Panc1 (cell line): ENCODE data around the gene MGME1. TPM values are rescaled to one million over a fixed set of nuclear protein-coding genes. Genes with fewer than 3 reads are reported as not detected.

Experiments used
- ATAC-seq: fragments of 200-7000 bp; cut with Tn5 transposase; 2 replicates; pipeline ENCODE4 v1.9.1; 2020; ENCODE audit warnings: mild to moderate bottlenecking, moderate library complexity
- BruUV-seq: library from RNA; stranded (reverse); fragments of 400-500 nt; replicated peaks from 2 replicates; lab custom pipeline; 2021; lab: Mats Ljungman, UMichigan
- CTCF ChIA-PET: fragments of 300-600 bp; sonication (Branson Sonifier 250); formaldehyde crosslinking; loops from one replicate; lab custom pipeline; 2022; ENCODE audit warnings: antibody characterized with exemption; lab: Charles Lee
- POLR2A ChIA-PET: fragments of 300-600 bp; sonication (Branson Sonifier 250); formaldehyde crosslinking; loops from one replicate; lab custom pipeline; 2022; ENCODE audit warnings: antibody characterized with exemption; lab: Charles Lee
- DNase-seq: peaks from one replicate; pipeline ENCODE4 v3.0.0-alpha.2; 2010; ENCODE audit warnings: low read depth, low spot score
- H3K27ac ChIP-seq: 2 replicates; pipeline ENCODE4 v1.5.1; 2011; ENCODE audit warnings: mild to moderate bottlenecking, low read length, inconsistent platforms
- H3K27me3 ChIP-seq: fragments of 200-500 bp; sonication (Bioruptor generic); 2 replicates; pipeline ENCODE4 v1.6.0; 2014; ENCODE audit warnings: low read length, inconsistent platforms; ENCODE audit not compliant: control insufficient read depth, insufficient read depth
- H3K36me3 ChIP-seq: fragments of 200-500 bp; sonication (Bioruptor generic); 2 replicates; pipeline ENCODE4 v1.5.1; 2014; ENCODE audit warnings: inconsistent platforms, mild to moderate bottlenecking, low read length, moderate library complexity; ENCODE audit not compliant: control insufficient read depth, insufficient read depth
- H3K4me1 ChIP-seq: 2 replicates; pipeline ENCODE4 v1.5.1; 2011; ENCODE audit warnings: inconsistent platforms, mild to moderate bottlenecking, low read length, moderate library complexity; ENCODE audit not compliant: control insufficient read depth, insufficient read depth
- H3K4me3 ChIP-seq, 2 experiments: 2 replicates each; pipeline ENCODE4 v1.5.1; 2011 to 2012; ENCODE audit warnings: low read depth in 2 of 2, low read length in 2 of 2, mild to moderate bottlenecking in 2 of 2, inconsistent platforms in 1 of 2, moderate library complexity in 1 of 2
- H3K9me3 ChIP-seq: fragments of 200-500 bp; sonication (Bioruptor generic); 2 replicates; pipeline ENCODE4 v1.5.1; 2014; ENCODE audit warnings: low read depth, mild to moderate bottlenecking, inconsistent platforms, low read length, moderate library complexity; ENCODE audit not compliant: control insufficient read depth, insufficient read depth
- CTCF ChIP-seq: fragments of 450-650 bp; IDR thresholded peaks from 2 replicates; pipeline ENCODE4 v1.5.1; 2017; ENCODE audit warnings: mild to moderate bottlenecking
- POLR2AphosphoS5 ChIP-seq: IDR thresholded peaks from 2 replicates; pipeline ENCODE4 v1.6.1; 2012; ENCODE audit warnings: mild to moderate bottlenecking, low read depth, low read length, moderate library complexity
- SIN3A ChIP-seq: IDR thresholded peaks from 2 replicates; pipeline ENCODE4 v1.6.1; 2012; ENCODE audit warnings: low read depth, mild to moderate bottlenecking, low read length, moderate library complexity, borderline replicate concordance; ENCODE audit not compliant: insufficient read depth
- TCF7L2 ChIP-seq: IDR thresholded peaks from 2 replicates; pipeline ENCODE4 v1.6.1; 2011; ENCODE audit warnings: mild to moderate bottlenecking, low read depth, low read length, inconsistent platforms
- in situ Hi-C: cut with HindIII; loops from 2 replicates; pipeline ENCODE4 v1.10.0; 2016; ENCODE audit warnings: low sequenced_read_pairs, low pct_unique_long_range_greater_than_20kb
- intact Hi-C: fragments of 100-400 bp; cut with micrococcal nuclease; formaldehyde crosslinking; loops from one replicate; pipeline ENCODE4 v1.10.0; 2022; ENCODE audit not compliant: unreplicated experiment
- total RNA-seq: library from RNA; stranded (reverse); gene quantifications from one replicate; pipeline ENCODE4 v1.2.1, GENCODE V29; 2021; ENCODE audit not compliant: unreplicated experiment
- TF ChIP-seq, protein P1 (sequence below), 2 experiments: IDR thresholded peaks; 2 replicates each; pipeline ENCODE4 v1.6.1; 2011 to 2012; ENCODE audit warnings: low read depth in 2 of 2, control low read depth in 1 of 2, low read length in 1 of 2, mild to moderate bottlenecking in 1 of 2, moderate library complexity in 1 of 2; ENCODE audit not compliant: insufficient read depth in 1 of 2

MGME1 gene
- total RNA-seq, 1 experiment from 2014 or later: 27.0 TPM

DNA sequence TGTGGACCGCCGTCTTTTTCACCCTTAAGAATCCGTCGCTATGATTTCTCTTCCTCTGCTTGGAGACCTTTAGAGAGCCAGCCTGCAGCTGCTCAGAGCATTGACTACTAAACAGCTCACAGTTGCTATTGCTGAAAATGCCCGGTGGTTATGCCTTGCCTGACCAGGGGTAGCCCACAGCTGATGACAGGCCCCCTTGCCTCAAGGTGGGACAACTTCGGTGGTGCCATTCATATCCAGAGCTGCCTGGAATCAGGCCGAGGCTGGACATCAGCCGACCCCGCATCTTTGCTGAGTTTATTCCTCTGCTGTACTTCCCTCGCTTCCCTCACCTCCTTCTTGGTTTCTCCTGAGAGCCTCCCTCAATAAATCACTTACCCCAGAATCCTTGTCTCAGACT lies 49.3 kb downstream of the MGME1 start:
- ChIA-PET CTCF (interaction anchor here (0.6 kb wide), 1 partner anchor 336 kb away, joined by 4 read pairs; the partner anchor contains the start of gene RRBP1), POLR2A (no interaction called here)
- no TSS peak for BruUV-seq
- Histone ChIP-seq H3K27ac (no peak overlapping the region), H3K36me3 (no peaks in the 10 kb centered on the region), H3K9me3 (no peaks in the 10 kb centered on the region), H3K27me3 (no peaks in the 10 kb centered on the region), H3K4me3 (no peak overlapping the region), H3K4me1 (no peaks in the 10 kb centered on the region)
- in situ Hi-C loops: no loop called here
- intact Hi-C loops: no loop called here
- no peak for TF ChIP-seq CTCF
- TF ChIP-seq SIN3A: no peak
- TF ChIP-seq POLR2AphosphoS5: no peak
- TF ChIP-seq, protein P1, sequence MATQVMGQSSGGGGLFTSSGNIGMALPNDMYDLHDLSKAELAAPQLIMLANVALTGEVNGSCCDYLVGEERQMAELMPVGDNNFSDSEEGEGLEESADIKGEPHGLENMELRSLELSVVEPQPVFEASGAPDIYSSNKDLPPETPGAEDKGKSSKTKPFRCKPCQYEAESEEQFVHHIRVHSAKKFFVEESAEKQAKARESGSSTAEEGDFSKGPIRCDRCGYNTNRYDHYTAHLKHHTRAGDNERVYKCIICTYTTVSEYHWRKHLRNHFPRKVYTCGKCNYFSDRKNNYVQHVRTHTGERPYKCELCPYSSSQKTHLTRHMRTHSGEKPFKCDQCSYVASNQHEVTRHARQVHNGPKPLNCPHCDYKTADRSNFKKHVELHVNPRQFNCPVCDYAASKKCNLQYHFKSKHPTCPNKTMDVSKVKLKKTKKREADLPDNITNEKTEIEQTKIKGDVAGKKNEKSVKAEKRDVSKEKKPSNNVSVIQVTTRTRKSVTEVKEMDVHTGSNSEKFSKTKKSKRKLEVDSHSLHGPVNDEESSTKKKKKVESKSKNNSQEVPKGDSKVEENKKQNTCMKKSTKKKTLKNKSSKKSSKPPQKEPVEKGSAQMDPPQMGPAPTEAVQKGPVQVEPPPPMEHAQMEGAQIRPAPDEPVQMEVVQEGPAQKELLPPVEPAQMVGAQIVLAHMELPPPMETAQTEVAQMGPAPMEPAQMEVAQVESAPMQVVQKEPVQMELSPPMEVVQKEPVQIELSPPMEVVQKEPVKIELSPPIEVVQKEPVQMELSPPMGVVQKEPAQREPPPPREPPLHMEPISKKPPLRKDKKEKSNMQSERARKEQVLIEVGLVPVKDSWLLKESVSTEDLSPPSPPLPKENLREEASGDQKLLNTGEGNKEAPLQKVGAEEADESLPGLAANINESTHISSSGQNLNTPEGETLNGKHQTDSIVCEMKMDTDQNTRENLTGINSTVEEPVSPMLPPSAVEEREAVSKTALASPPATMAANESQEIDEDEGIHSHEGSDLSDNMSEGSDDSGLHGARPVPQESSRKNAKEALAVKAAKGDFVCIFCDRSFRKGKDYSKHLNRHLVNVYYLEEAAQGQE (IDR thresholded peaks at IDR 0.05; ENCODE audit: insufficient read depth in 1 of 2, low read depth in 2 of 2, low read length in 1 of 2): no peak
- TF ChIP-seq TCF7L2: no peak
- DNase-seq (no peak), ATAC-seq (no peak)

- no peaks in the 10 kb centered on the region for H3K27me3 ChIP-seq
- BruUV-seq: no TSS peak
- no peaks in the 10 kb centered on the region for H3K36me3 ChIP-seq
- no peak overlapping the region for H3K27ac ChIP-seq
- in situ Hi-C loops (no loop called here), intact Hi-C loops (no loop called here)
- ChIA-PET POLR2A (no interaction called here), CTCF (no interaction called here)
- no peak for TF ChIP-seq SIN3A
- H3K4me3 ChIP-seq: no peak overlapping the region
- no peaks in the 10 kb centered on the region for H3K9me3 ChIP-seq
- DNase-seq: peak; percentile 28
- no peak for ATAC-seq
- no peaks in the 10 kb centered on the region for H3K4me1 ChIP-seq
Measured at GRCh38 chr20:18019068-18019467, 50.2 kb downstream of the MGME1 start.

GRCh38 chr20:18020931-18021330 lies 52.1 kb downstream of the MGME1 start:
- Histone ChIP-seq H3K9me3 (no peaks in the 10 kb centered on the region), H3K27me3 (no peaks in the 10 kb centered on the region), H3K4me1 (no peaks in the 10 kb centered on the region), H3K36me3 (no peaks in the 10 kb centered on the region), H3K4me3 (no peak overlapping the region), H3K27ac (no peak overlapping the region)
- ATAC-seq (no peak), DNase-seq (no peak)
- TF ChIP-seq, protein P1 (IDR thresholded peaks at IDR 0.05; ENCODE audit: insufficient read depth in 1 of 2, low read depth in 2 of 2, low read length in 1 of 2): no peak
- TF ChIP-seq CTCF: no peak
- POLR2A ChIA-PET: no interaction called here
- no TSS peak for BruUV-seq
- intact Hi-C loops: no loop called here
- CTCF ChIA-PET: no interaction called here
- in situ Hi-C loops: no loop called here
